ENCODE measurements around the gene GOPC. TPM values are rescaled to one million over a fixed set of nuclear protein-coding genes. Genes with fewer than 3 reads are reported as not detected.
A peak's percentile ranks its signal among the peaks of the same experiment; 100 is the strongest.

The GOPC gene
- total RNA-seq, 1 experiment from 2014 or later: 53.2 TPM

GRCh38 chr6:117550078-117550600 lies 52.2 kb downstream of the GOPC start:
- H3K4me1 Mint-ChIP-seq (ENCODE audit: insufficient read depth, unreplicated experiment): peaks cover 23% of the 10 kb centered on the region
- no peak for TF ChIP-seq CTCF (IDR thresholded peaks at IDR 0.05; ENCODE audit: unreplicated experiment)
- CTCF ChIA-PET: interaction anchor here (0.6 to 2.2 kb wide), 11 partner anchors 48 to 1101 kb away, joined by 3 to 28 read pairs (median 3); partner anchors contain the start of gene CEP85L

DNA sequence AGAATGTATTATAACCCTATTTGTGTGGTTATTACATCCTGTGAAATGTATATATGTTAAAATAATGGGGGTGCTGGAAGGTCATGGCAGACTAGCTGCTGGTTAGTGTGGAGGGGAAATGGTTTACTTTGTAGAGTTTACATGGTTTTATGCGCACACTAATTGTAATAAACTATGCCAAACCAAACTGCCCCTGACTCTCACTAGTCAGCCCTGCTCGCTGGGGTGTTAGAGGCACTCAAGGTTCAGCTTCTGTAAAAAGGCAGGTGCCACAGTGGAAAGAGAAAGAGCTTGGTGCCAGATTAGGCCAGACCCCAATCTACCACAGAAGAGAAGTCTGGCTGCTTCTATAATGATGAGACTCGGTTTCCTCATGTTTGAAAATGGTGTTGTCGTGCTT lies 52.7 kb downstream of the GOPC start:
- no peak for TF ChIP-seq CTCF (IDR thresholded peaks at IDR 0.05; ENCODE audit: unreplicated experiment)
- DNase-seq (ENCODE audit: unreplicated experiment): no peak
- ChIA-PET CTCF (interaction anchor here (0.6 to 2.2 kb wide), 9 partner anchors 49 to 1102 kb away, joined by 3 to 28 read pairs (median 4); partner anchors contain the start of gene CEP85L), POLR2A (interaction anchor here (1.2 to 3.0 kb wide), 6 partner anchors 9 to 100 kb away, joined by 3 to 16 read pairs (median 4); partner anchors contain the start of gene DCBLD1)
- intact Hi-C loops (cut with micrococcal nuclease): no loop called here
- Mint-ChIP-seq H3K9me3 (ENCODE audit: unreplicated experiment) (no peaks in the 10 kb centered on the region), H3K27me3 (ENCODE audit: insufficient read depth, unreplicated experiment) (no peaks in the 10 kb centered on the region), H3K4me3 (ENCODE audit: unreplicated experiment) (no peak overlapping the region), H3K4me1 (ENCODE audit: insufficient read depth, unreplicated experiment) (peaks cover 25% of the 10 kb centered on the region), H3K36me3 (ENCODE audit: insufficient read depth, unreplicated experiment) (peaks cover 42% of the 10 kb centered on the region), H3K27ac (ENCODE audit: low read depth, unreplicated experiment) (no peak overlapping the region)
- no TSS peak for BruUV-seq (replicated peaks)

More at GRCh38 chr6:117550078-117550600, 52.2 kb downstream of the GOPC start:
- no peak overlapping the region for H3K4me3 Mint-ChIP-seq (ENCODE audit: unreplicated experiment)
- H3K27ac Mint-ChIP-seq (ENCODE audit: low read depth, unreplicated experiment): no peak overlapping the region
- POLR2A ChIA-PET: interaction anchor here (1.5 to 3.0 kb wide), 3 partner anchors 8 to 101 kb away, joined by 3 to 16 read pairs (median 4); partner anchors contain the start of gene DCBLD1
- intact Hi-C loops (cut with micrococcal nuclease): no loop called here
- no peaks in the 10 kb centered on the region for H3K27me3 Mint-ChIP-seq (ENCODE audit: insufficient read depth, unreplicated experiment)
- no peaks in the 10 kb centered on the region for H3K9me3 Mint-ChIP-seq (ENCODE audit: unreplicated experiment)
- peaks cover 42% of the 10 kb centered on the region for H3K36me3 Mint-ChIP-seq (ENCODE audit: insufficient read depth, unreplicated experiment)
- DNase-seq (ENCODE audit: unreplicated experiment): no peak
- no TSS peak for BruUV-seq (replicated peaks)

DNA sequence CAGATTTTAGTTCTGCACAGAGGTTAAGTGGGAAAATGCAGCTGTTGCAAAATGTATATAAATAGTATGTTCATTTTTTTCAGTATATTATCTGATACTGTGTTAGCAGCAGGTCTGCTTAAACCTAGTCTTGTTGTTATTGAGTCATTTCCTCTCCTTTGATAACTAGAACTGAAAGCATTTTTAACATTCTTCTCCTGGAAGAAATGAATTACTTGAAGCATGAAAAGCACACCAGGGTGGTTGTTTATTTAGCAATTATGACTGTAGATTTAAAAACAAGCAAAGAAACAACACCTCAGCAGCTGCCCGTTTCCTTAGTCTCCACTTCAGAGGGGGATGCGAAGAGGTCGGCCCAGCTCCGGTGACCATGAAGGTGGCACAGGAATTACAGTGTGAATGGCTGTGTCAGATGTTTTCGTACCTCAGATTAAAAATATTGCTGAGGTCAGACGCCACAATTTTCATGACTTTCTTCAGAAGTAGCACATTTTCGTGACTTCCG lies 53.5 kb downstream of the GOPC start:
- POLR2A ChIA-PET: interaction anchor here (0.6 to 3.0 kb wide), 7 partner anchors 10 to 1269 kb away, joined by 3 to 16 read pairs (median 4); partner anchors contain the start of gene TSPYL1
- peaks cover 33% of the 10 kb centered on the region for H3K4me1 Mint-ChIP-seq (ENCODE audit: insufficient read depth, unreplicated experiment)
- no peaks in the 10 kb centered on the region for H3K9me3 Mint-ChIP-seq (ENCODE audit: unreplicated experiment)
- H3K27me3 Mint-ChIP-seq (ENCODE audit: insufficient read depth, unreplicated experiment): no peaks in the 10 kb centered on the region
- H3K4me3 Mint-ChIP-seq (ENCODE audit: unreplicated experiment): no peak overlapping the region
- peak; percentile 35 for DNase-seq (ENCODE audit: unreplicated experiment)
- CTCF ChIA-PET: interaction anchor here (0.7 to 2.2 kb wide), 6 partner anchors 10 to 202 kb away, joined by 3 to 28 read pairs (median 4); no protein-coding TSS in a partner anchor
- H3K27ac Mint-ChIP-seq (ENCODE audit: low read depth, unreplicated experiment): no peak overlapping the region
- TF ChIP-seq CTCF (IDR thresholded peaks at IDR 0.05; ENCODE audit: unreplicated experiment): no peak
- peaks cover 40% of the 10 kb centered on the region for H3K36me3 Mint-ChIP-seq (ENCODE audit: insufficient read depth, unreplicated experiment)
- BruUV-seq (replicated peaks): no TSS peak
- intact Hi-C loops (cut with micrococcal nuclease): no loop called here

Data from MCF 10A (cell line).